ENCODE data around the gene PLK2. TPM values are rescaled to one million over a fixed set of nuclear protein-coding genes. Genes with fewer than 3 reads are reported as not detected.

PLK2 gene
- polyA plus RNA-seq, 1 donor from 2014 or later = 1.5 TPM

GRCh38 chr5:58491216-58491892 is 31.5 kb upstream of the PLK2 start, which contains the start of gene GAPT:
Gene GAPT, plus strand, starts transcription at chr5:58491435. Its CDS starts 3,102 bp downstream, at chr5:58494537.
- peaks cover 33 to 36% (median 35%) of the 10 kb centered on the region in 3 donors for H3K4me1 Mint-ChIP-seq

GRCh38 chr5:58490402-58491050 is 30.6 kb upstream of the PLK2 start:
- H3K9me3 Mint-ChIP-seq = no peaks in the 10 kb centered on the region
- peaks cover 11% of the 10 kb centered on the region for H3K36me3 Mint-ChIP-seq
- peaks cover 31 to 35% (median 32%) of the 10 kb centered on the region in 3 donors for H3K4me1 Mint-ChIP-seq
- H3K27me3 Mint-ChIP-seq = no peaks in the 10 kb centered on the region
- peak overlapping the region; percentile 11 to 73 (median 64) for H3K27ac Mint-ChIP-seq
- H3K4me3 Mint-ChIP-seq = peak overlapping the region; percentile 13 to 89 (median 62)

More at GRCh38 chr5:58491216-58491892, 31.5 kb upstream of the PLK2 start, which contains the start of gene GAPT:
- Mint-ChIP-seq H3K27ac (peak within 1 kb of the TSS; percentile 48 to 89 (median 73)), H3K36me3 (peaks cover 16% of the 10 kb centered on the region), H3K9me3 (no peaks in the 10 kb centered on the region), H3K4me3 (peak within 1 kb of the TSS; percentile 74 to 91 (median 88)), H3K27me3 (no peaks in the 10 kb centered on the region)

GRCh38 chr5:58486290-58486689 is 26.4 kb upstream of the PLK2 start:
- no peak overlapping the region for H3K4me3 Mint-ChIP-seq

GRCh38 chr5:58484505-58484904 is 24.6 kb upstream of the PLK2 start:
- Mint-ChIP-seq H3K27me3 (no peaks in the 10 kb centered on the region), H3K36me3 (no peaks in the 10 kb centered on the region), H3K27ac (peak overlapping the region in 1 of 3 donors; percentile 11), H3K4me1 (peaks cover 21 to 27% (median 24%) of the 10 kb centered on the region in 3 donors), H3K9me3 (no peaks in the 10 kb centered on the region), H3K4me3 (peak overlapping the region in 2 of 4 donors; percentile 10 to 71)

More at GRCh38 chr5:58486290-58486689, 26.4 kb upstream of the PLK2 start:
- Mint-ChIP-seq H3K27me3 (no peaks in the 10 kb centered on the region), H3K36me3 (no peaks in the 10 kb centered on the region), H3K9me3 (no peaks in the 10 kb centered on the region), H3K4me1 (peaks cover 30 to 37% (median 33%) of the 10 kb centered on the region in 3 donors), H3K27ac (no peak overlapping the region)

- Mint-ChIP-seq H3K27me3 (no peaks in the 10 kb centered on the region), H3K9me3 (no peaks in the 10 kb centered on the region), H3K4me3 (no peak overlapping the region), H3K4me1 (peaks cover 20 to 29% (median 25%) of the 10 kb centered on the region in 3 donors), H3K27ac (no peak overlapping the region), H3K36me3 (no peaks in the 10 kb centered on the region)
Observed at GRCh38 chr5:58482536-58482935, 22.6 kb upstream of the PLK2 start.

GRCh38 chr5:58481828-58482227 is 21.9 kb upstream of the PLK2 start:
- Mint-ChIP-seq H3K27ac (no peak overlapping the region), H3K36me3 (no peaks in the 10 kb centered on the region), H3K9me3 (no peaks in the 10 kb centered on the region), H3K4me1 (peaks cover 22 to 34% (median 29%) of the 10 kb centered on the region in 3 donors), H3K4me3 (no peak overlapping the region), H3K27me3 (no peaks in the 10 kb centered on the region)

- Mint-ChIP-seq H3K4me1 (peaks cover 22 to 32% (median 31%) of the 10 kb centered on the region in 3 donors), H3K27ac (no peak overlapping the region), H3K4me3 (no peak overlapping the region), H3K36me3 (no peaks in the 10 kb centered on the region), H3K27me3 (no peaks in the 10 kb centered on the region), H3K9me3 (no peaks in the 10 kb centered on the region)
Observed at GRCh38 chr5:58481066-58481676, 21.3 kb upstream of the PLK2 start.

GRCh38 chr5:58477760-58478376 is 18.0 kb upstream of the PLK2 start:
- peaks cover 9 to 16% (median 11%) of the 10 kb centered on the region in 3 donors for H3K4me1 Mint-ChIP-seq

GRCh38 chr5:58475404-58475803 is 15.5 kb upstream of the PLK2 start:
- H3K36me3 Mint-ChIP-seq = no peaks in the 10 kb centered on the region
- peaks cover 0 to 6% (median 4%) of the 10 kb centered on the region in 3 donors for H3K9me3 Mint-ChIP-seq
- peaks cover 12 to 16% (median 13%) of the 10 kb centered on the region in 3 donors for H3K4me1 Mint-ChIP-seq
- no peak overlapping the region for H3K4me3 Mint-ChIP-seq
- H3K27ac Mint-ChIP-seq = no peak overlapping the region
- H3K27me3 Mint-ChIP-seq = no peaks in the 10 kb centered on the region

More at GRCh38 chr5:58477760-58478376, 18.0 kb upstream of the PLK2 start:
- Mint-ChIP-seq H3K4me3 (no peak overlapping the region), H3K36me3 (no peaks in the 10 kb centered on the region), H3K27me3 (no peaks in the 10 kb centered on the region), H3K9me3 (peaks cover 0 to 6% (median 4%) of the 10 kb centered on the region in 3 donors), H3K27ac (peak overlapping the region in 1 of 3 donors; percentile 20)

- H3K36me3 Mint-ChIP-seq = no peaks in the 10 kb centered on the region
- peaks cover 2 to 4% (median 2%) of the 10 kb centered on the region in 3 donors for H3K9me3 Mint-ChIP-seq
- H3K4me1 Mint-ChIP-seq = peaks cover 11 to 13% (median 11%) of the 10 kb centered on the region in 3 donors
- no peak overlapping the region for H3K27ac Mint-ChIP-seq
- H3K4me3 Mint-ChIP-seq = peak overlapping the region in 1 of 4 donors; percentile 15
- no peaks in the 10 kb centered on the region for H3K27me3 Mint-ChIP-seq
Observed at GRCh38 chr5:58469896-58470295, 10.0 kb upstream of the PLK2 start.

- Mint-ChIP-seq H3K4me1 (peaks cover 10 to 19% (median 16%) of the 10 kb centered on the region in 3 donors), H3K27ac (no peak overlapping the region), H3K36me3 (no peaks in the 10 kb centered on the region), H3K27me3 (no peaks in the 10 kb centered on the region), H3K4me3 (no peak overlapping the region), H3K9me3 (peaks cover 0 to 2% (median 0%) of the 10 kb centered on the region in 3 donors)
Observed at GRCh38 chr5:58466939-58467338, 7.1 kb upstream of the PLK2 start.

- peak overlapping the region in 1 of 3 donors; percentile 87 for H3K27ac Mint-ChIP-seq
- no peaks in the 10 kb centered on the region for H3K9me3 Mint-ChIP-seq
- no peaks in the 10 kb centered on the region for H3K36me3 Mint-ChIP-seq
- peaks cover 5% of the 10 kb centered on the region for H3K27me3 Mint-ChIP-seq
- peak overlapping the region in 1 of 4 donors; percentile 89 for H3K4me3 Mint-ChIP-seq
- H3K4me1 Mint-ChIP-seq = peaks cover 12 to 23% (median 16%) of the 10 kb centered on the region in 3 donors
Observed at GRCh38 chr5:58462623-58463230, 2.8 kb upstream of the PLK2 start.

- H3K27ac Mint-ChIP-seq = peak overlapping the region in 1 of 3 donors; percentile 87
- H3K27me3 Mint-ChIP-seq = peaks cover 5% of the 10 kb centered on the region
- peak overlapping the region in 1 of 4 donors; percentile 89 for H3K4me3 Mint-ChIP-seq
- H3K36me3 Mint-ChIP-seq = no peaks in the 10 kb centered on the region
- H3K4me1 Mint-ChIP-seq = peaks cover 12 to 23% (median 16%) of the 10 kb centered on the region in 3 donors
- H3K9me3 Mint-ChIP-seq = no peaks in the 10 kb centered on the region
Observed at GRCh38 chr5:58462154-58462553, 2.3 kb upstream of the PLK2 start.

GRCh38 chr5:58460732-58461286 is 923 bp upstream of the PLK2 start:
- Mint-ChIP-seq H3K27me3 (peaks cover 5% of the 10 kb centered on the region), H3K4me1 (peaks cover 12 to 18% (median 16%) of the 10 kb centered on the region in 3 donors), H3K27ac (peak overlapping the region in 2 of 3 donors; percentile 60 to 82), H3K4me3 (peak overlapping the region; percentile 89 to 98 (median 94)), H3K9me3 (no peaks in the 10 kb centered on the region), H3K36me3 (no peaks in the 10 kb centered on the region)
